ENCODE data around the gene PPCS.

DNA sequence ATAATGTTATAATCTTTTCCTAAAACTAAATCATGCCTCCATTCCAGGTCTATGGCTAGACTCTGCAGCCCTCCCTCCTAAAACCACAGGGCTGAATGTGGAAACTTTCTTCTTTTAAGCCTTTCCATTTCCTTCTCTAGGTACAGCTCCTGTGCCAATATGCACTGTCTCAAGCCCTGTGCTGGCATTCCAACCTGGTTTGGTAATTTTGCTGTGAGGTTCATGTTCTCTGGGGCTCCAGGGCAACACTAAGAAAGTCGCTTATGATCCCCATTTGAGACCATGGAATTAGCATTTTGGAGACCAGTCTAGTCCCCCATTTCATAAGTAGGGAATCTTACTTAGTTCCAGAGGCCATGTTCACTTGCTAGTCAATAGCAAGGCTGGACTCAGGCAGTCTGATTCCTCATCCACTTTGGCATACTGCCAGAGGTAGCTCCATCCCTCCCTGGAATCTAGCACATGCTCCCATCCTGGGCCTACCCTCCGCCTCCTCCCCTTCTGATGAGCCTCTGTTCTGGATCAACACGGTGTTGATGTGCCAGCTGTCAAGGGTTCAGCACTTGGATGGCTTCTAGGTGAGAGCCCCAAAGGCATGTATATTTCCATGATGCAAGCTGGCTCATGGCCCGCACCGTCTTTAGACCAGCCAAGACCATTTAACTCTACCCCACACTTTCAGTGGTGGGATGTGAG, 37.1 kb upstream of the PPCS start:
- no peak for TF ChIP-seq EZH2 (optimal IDR thresholded peaks at IDR 0.05; ENCODE audit: low read depth, low read length)
- TF ChIP-seq, protein P1, sequence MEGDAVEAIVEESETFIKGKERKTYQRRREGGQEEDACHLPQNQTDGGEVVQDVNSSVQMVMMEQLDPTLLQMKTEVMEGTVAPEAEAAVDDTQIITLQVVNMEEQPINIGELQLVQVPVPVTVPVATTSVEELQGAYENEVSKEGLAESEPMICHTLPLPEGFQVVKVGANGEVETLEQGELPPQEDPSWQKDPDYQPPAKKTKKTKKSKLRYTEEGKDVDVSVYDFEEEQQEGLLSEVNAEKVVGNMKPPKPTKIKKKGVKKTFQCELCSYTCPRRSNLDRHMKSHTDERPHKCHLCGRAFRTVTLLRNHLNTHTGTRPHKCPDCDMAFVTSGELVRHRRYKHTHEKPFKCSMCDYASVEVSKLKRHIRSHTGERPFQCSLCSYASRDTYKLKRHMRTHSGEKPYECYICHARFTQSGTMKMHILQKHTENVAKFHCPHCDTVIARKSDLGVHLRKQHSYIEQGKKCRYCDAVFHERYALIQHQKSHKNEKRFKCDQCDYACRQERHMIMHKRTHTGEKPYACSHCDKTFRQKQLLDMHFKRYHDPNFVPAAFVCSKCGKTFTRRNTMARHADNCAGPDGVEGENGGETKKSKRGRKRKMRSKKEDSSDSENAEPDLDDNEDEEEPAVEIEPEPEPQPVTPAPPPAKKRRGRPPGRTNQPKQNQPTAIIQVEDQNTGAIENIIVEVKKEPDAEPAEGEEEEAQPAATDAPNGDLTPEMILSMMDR (IDR thresholded peaks at IDR 0.05; ENCODE audit: low read length) = no peak
